ENCODE measurements around the gene DMXL2.

GRCh38 chr15:51600114-51600513 lies 22.5 kb downstream of the DMXL2 start:
- TF ChIP-seq, protein P1, sequence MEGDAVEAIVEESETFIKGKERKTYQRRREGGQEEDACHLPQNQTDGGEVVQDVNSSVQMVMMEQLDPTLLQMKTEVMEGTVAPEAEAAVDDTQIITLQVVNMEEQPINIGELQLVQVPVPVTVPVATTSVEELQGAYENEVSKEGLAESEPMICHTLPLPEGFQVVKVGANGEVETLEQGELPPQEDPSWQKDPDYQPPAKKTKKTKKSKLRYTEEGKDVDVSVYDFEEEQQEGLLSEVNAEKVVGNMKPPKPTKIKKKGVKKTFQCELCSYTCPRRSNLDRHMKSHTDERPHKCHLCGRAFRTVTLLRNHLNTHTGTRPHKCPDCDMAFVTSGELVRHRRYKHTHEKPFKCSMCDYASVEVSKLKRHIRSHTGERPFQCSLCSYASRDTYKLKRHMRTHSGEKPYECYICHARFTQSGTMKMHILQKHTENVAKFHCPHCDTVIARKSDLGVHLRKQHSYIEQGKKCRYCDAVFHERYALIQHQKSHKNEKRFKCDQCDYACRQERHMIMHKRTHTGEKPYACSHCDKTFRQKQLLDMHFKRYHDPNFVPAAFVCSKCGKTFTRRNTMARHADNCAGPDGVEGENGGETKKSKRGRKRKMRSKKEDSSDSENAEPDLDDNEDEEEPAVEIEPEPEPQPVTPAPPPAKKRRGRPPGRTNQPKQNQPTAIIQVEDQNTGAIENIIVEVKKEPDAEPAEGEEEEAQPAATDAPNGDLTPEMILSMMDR (conservative IDR thresholded peaks at IDR 0.05), result no peak
- no peak for TF ChIP-seq ZFX (IDR thresholded peaks at IDR 0.05)
